ENCODE measurements around the gene ZNF507. TPM values are rescaled to one million over a fixed set of nuclear protein-coding genes. Genes with fewer than 3 reads are reported as not detected.

ZNF507 gene
- total RNA-seq, 1 donor from 2014 or later = 20.3 TPM

DNA sequence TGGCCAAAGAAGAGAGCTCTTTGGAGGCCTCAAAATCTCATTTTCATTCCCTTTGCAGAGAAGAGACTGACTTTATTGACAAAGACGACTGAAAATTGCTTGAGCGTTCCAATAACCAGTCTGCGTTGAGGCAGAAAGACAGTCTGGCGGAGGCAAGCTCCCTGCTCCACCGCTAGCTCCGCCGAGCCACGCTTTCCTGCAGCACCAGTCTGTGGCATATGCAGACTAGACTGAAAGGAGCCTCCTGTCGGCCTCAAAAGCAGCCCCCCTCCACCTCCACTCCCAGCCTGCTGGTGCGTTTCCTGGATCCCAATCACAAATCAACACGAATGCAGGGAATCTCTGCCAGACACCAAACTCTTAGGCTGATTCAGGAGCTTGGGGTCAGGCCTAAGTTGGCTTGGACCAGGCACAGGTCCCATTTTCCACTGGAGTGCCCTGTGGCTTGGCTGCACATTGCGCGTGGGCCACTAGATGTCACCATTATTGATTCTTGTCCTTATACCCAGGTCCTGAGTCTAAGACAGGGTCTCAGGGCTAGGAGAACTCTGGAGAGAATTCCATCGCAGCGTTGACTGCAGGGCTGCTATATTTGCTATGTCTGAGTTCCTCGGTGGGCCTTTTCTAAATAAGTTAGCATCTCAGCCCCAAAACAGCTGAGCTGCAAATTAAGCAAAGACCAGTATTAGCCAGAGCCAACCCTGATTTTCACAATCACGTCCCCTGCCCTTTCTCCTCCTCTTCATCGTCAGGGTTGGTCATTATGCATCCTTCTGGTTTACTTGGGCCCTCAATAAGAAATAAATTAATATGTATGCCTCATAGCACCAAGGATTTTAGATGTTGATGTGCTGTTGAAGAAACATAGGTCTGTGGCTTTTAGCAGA lies 5.2 kb upstream of the ZNF507 start:
- DNase-seq (ENCODE audit: low read depth) = peak; percentile 31

DNA sequence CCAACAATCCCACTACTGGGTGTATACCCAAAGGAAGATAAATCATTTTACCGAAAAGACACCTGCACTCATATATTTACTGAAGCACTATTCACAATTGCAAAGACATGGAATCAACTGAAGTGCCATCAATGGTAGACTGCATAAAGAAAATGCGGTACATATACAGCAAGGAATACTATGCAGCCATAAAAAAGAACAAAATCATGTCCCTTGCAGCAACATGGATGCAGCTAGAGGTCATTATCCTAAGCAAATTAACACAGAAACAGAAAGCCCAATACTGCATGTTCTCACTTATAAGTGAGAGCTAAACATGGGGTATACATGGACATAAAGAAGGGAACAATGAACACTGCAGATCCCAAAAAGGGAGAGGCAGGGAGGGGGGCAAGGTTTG lies 2.7 kb upstream of the ZNF507 start:
- no peak for DNase-seq (ENCODE audit: low read depth)

DNA sequence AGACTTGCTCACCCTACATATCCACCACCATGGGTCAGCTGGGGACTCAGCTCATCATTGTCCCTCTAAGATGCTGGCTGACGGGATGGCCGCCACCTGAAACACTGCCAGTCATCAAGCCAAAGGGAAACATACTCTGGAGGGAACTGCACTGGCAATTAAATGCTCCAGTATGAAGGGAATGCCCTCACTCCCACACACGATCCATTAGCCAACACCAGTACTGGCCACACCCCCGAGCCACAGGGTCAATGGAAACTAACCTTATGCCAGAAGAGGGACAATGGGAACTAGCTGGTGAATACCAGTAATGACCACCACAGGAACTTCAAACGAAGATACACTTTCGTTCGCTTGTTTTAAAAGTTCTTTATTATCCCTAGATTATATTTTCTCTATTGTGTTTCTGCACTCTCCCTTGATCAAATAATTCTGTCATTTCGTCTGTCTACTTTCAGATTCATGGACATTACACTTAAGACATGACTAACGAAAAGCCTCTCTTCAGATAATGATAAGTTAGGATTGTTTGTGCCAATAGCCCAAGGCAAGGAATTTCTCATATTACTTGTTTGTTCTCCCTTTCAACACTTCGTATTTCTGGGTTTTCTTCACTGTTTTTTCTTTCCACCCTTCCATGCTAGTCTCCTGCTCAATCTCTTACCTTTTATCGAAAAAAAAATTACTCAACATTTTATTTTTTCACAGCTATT lies 1.7 kb upstream of the ZNF507 start:
- peak; percentile 14 for DNase-seq (ENCODE audit: low read depth)

DNA sequence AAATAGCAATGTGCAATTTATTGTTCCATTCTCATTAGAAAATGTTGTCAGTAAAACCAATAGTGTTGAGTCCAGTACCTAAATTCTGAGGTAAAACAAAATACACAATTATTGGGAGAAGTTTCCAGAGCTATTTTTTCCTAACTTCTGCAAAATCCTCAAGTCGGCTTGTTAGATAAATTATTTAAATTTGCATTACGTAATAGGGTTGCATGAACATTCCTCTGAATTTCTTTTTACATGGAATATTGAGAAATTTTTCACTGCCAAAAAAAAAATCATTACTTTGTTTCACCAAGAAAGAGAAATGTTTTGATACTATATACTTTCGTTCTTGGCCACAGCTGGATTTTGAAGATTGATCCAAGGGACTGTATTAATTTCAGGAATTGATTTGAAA lies 1.5 kb downstream of the ZNF507 start:
- no peak for DNase-seq (ENCODE audit: low read depth)

DNA sequence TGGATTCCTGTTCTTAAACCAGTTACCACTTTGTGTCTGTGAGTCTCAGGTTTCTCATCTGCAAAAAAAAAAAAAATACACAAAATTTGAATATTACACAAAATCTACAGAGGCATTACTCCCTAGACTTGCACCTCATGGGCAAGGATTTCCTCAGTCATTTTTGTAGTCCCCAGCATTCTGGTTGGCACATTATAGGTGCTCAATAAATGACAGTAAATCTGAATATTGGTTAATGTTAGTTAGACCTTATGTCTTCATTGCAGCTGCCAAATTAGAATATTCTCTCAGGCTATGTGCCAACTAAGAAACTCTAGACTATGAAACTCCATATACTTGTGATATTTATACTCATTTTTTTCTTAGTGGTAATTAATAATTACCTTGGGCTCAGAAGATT lies 2.2 kb downstream of the ZNF507 start:
- DNase-seq (ENCODE audit: low read depth) = no peak

DNA sequence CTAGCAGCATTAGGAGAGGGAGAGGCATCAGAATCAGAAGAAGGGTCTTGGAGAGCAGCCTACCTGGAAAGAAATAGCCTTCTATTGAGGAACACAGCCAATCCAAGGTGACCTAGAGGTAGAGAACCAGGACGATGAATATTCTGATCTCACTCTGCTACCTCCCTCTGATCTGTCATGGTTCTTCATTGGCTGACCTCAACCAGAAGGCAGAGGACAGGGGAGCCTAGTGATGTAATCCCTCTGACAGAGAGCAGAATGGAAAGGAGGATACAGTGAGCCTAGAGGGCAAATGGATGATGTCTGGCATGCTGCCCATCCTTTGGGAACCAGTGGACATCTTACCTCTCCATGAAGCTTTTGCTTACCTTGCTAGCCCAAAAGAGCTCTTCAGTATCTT lies 3.6 kb downstream of the ZNF507 start:
- no peak for DNase-seq (ENCODE audit: low read depth)

DNA sequence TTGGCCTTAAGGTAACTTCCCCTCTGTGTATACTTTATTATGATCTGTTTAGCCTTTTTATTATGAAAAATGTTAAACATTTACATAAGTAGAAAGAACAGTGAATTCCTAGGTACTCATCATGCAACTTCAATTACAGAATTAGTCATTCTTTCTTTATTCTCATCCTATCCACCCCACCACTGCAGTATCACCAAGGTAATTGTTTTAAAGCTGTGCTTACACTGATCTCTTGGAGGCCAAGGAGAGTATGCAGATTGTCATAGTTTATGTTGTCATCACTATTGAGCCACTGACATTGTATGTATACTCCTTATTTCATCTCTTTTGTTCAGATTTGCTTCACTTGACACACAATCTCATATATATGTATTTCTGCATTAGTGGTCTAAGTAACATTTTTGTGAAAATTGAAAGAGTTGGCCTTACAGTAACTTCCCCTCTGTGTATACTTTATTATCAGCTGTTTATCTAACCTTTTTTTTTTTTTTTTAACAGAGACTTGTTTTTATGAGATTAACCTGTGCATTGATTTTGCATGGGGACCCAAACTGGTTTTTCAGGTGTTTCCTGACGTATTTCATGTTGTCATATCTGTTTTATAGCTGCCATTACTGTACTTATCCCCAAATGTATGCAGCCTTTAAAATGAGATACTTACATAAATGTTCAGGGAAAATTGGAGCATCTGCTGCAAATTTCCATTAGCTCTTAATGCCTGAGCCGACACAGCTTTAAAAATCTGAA lies 4.5 kb downstream of the ZNF507 start:
- DNase-seq (ENCODE audit: low read depth) = peak; percentile 23

DNA sequence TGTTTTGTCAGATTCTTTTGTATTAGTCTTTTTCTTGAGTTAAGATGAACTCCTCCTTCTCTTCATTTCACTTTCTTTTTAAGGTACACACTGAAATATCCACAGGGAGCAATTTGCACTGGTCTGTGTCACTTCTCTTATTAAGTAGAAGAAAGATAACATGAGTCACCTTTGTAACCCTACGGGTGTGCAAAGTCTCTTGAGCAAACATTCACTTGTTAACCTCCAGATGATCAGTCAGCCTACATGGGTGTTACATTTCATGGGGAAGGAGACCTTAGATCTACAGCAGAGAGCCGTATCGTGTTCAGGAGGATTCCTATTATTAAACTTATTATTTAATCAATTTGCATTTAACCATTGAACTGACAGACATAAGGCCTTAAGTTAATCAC lies 5.1 kb downstream of the ZNF507 start:
- peak; percentile 17 for DNase-seq (ENCODE audit: low read depth)

DNA sequence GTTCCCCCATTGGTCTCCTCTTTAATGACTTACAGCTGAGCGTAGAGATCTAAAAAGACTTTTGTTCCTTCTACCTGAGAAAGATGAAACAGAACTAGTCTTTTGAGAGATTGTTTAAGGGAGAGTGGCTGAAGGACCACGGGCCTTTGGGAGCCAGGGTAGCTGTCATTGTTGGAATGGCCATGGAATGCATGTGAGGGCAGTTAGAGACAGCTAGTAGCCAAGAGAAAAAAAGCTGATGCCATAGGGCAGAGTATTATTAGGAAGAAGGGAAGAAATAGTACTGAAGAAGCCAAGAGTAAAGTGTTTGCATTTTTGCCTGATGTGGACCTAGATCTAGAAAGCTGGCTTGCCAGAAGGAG lies 5.6 kb downstream of the ZNF507 start:
- peak; percentile 10 for DNase-seq (ENCODE audit: low read depth)

DNA sequence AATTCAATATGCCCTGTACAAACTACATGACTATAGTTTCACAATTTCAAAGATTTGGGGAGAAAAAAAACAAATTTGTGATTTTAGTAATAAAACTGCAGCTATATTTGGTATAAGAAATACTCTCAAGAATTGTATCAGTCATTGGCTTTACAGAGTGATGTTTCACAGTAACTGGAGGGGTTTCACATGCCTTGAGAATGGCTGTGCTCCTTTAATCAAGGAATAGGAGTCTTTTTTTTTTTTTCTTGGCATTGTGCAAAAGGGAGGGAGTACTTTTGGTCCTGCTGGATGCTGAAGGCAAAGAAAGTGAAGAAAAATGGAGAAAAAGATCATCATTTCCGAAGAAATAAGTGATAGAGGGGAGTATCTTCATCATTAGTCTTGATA lies 6.8 kb downstream of the ZNF507 start:
- DNase-seq (ENCODE audit: low read depth) = no peak

DNA sequence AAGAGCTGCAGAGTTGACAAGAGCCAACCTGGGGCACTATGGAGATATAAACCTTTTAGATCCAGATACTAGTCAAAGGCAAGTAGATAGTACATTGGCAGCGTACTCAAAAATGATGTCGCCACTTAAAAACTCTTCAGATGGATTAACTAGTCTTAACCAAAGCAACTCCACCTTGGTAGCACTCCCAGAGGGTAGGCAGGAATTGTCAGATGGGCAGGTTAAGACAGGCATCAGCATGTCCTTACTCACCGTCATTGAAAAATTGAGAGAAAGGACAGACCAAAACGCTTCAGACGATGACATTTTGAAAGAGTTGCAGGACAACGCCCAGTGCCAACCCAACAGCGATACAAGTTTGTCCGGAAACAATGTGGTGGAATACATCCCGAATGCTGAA lies 8.9 kb downstream of the ZNF507 start:
- no peak for DNase-seq (ENCODE audit: low read depth)

DNA sequence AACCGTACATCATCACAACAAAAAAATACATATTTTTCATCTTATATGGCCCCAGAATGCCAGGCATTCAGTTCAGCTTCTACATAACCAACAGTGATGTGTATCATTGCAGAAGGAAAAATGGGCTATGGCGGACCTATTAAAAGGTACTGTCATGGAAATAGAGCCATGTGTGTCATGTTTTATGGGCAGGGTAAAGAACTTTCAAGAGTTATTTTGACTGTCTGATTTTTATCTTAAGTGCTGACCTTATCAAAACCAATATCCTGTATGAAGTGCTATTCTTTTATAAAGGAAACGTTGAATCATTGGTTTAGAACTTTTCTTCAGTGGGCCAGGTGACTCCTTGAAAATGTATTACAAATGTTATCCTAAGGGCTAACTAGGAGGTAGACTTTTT lies 9.9 kb downstream of the ZNF507 start:
- no peak for DNase-seq (ENCODE audit: low read depth)

DNA sequence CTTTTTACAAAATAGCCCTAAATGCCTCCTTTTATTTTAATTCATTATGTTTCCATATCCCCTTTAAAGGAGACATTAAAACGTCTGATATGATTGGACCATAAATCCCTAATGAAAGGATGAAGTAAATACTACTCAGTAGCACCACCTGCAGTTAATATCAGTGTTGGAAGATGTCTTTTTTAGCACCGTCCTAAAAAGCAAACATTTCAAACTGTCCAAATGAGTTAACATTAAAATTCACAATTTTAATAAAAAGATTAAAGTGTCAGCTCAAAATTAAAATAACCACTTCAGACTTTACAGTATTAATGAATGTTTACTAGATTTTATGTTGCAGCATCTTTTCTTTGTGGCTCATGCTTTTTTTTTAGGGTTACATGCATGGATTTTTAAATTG lies 12.3 kb downstream of the ZNF507 start:
- no peak for DNase-seq (ENCODE audit: low read depth)

DNA sequence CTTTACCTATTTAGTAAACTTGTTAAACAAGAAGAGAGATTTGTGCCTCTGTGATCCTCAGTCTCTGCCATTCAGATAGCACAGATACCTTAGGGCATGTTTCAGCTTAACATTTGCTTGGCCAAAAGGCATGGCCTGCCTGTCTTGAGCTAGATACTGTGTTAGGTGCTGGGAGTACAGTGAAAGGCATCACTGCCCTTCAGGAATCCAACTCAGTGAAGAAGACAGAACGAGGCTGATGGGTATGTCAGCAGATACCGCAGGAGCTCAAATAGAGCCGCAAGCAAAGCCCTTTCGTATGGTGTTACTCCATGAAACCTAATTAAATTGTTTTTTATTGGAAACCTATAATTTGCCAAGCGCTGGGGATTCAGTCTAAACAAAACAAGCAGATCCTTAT lies 12.9 kb downstream of the ZNF507 start:
- DNase-seq (ENCODE audit: low read depth) = peak; percentile 70

DNA sequence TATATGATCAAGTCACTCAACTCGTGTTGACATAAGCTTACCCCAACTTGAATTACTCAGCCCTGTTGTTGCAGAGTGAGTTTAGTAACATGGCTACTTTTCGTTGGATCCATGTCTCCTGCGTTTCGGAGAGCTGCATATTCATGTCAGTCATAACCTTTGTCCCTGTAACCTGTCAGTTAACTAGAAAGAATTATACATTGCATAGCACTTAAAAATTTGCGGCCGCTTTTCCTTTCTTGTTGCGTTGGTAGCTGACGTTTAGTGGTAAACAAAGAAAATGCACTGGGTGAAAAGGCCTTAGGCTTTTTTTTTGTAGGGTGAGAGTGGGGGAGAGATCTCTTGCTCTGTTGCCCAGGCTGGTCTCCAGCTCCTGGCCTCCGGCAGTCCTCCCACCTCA lies 14.2 kb downstream of the ZNF507 start:
- DNase-seq (ENCODE audit: low read depth) = no peak

DNA sequence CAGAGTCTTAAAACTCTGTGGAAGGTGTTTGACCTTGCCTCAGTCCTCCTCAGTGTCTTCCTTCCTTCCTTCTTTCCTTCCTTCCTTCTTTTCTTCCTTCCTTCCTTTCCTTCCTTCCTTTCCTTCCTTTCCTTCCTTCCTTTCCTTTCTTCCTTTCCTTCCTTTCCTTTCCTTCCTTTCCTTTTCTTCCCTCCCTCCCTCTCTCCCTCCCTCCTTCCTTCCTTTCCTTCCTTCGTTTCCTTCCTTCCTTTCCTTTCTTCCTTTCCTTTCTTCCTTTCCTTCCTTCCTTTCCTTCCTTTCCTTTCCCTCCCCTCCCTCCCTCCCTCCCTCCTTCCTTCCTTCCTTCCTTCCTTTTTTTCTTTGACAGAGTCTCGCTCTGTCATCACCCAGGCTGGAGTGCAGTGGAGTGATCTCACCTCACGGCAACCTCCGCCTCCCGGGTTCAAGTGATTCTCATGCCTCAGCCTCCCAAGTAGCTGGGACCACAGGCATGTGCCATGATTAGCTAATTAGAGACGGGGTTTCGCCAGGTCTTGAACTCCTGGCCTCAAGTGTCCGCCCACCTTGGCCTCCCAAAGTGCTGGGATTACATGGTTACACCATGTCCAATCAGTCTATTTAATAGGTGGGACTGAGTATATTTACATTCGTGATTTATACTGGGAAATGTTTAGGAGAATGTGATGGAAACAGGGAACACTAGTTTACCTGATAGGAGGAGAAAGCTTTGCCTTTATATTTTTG lies 16.3 kb downstream of the ZNF507 start:
- no peak for DNase-seq (ENCODE audit: low read depth)

DNA sequence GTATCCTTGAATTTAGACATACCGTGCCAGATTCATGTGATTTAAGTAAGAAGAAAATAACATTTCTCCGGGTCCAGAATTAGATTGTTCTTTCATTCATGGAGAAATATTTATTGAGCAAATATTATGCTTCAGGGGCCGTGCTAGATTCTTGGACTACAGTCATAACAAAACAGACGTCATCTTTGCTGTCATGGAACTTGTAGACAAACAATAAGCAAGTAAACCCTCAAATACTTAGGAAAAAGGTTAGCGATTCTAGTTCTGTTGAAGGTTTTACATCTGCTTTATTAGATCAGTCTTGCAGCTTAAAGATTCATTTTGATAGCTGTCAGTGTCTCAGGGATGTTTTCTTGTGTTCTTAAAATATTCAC lies 16.9 kb downstream of the ZNF507 start:
- no peak for DNase-seq (ENCODE audit: low read depth)

DNA sequence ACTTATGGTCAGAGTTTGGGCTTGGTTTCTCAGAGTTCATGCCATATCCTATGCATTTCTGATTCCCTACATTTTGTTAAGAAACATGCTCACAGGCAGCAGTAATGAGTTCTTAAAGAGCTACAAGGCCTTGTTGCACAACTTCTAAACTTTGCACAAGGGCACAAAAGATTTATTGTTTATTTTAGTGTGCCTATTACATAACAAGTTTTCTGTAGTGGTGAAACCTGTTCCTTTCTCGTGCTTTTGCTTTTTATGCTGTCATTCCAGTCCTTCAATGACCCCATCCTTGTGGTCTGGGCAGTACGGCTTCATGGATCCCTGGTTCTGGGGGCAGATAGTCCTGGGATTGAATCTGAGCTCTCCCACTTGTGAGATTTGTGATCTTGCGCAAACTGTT lies 17.8 kb downstream of the ZNF507 start:
- DNase-seq (ENCODE audit: low read depth) = peak; percentile 92

DNA sequence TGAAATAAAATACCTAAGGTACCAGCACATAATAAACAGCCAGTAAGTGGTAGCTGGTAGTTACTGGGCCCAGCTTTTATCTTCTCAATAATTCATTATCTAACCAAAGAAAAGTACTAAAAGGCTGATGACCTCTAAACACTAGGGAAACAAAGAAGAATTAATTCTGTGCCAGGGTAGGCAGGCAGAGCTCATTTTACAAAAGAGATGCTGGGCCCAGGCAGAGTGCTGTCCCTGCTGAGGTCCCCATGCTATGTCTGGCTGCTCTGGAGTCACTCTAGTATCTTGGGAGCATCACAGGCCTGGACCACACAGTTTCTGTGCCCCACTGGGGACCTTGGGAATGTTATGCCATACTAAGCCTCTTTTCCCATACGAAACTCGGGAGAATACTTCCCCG lies 18.2 kb downstream of the ZNF507 start:
- no peak for DNase-seq (ENCODE audit: low read depth)

DNA sequence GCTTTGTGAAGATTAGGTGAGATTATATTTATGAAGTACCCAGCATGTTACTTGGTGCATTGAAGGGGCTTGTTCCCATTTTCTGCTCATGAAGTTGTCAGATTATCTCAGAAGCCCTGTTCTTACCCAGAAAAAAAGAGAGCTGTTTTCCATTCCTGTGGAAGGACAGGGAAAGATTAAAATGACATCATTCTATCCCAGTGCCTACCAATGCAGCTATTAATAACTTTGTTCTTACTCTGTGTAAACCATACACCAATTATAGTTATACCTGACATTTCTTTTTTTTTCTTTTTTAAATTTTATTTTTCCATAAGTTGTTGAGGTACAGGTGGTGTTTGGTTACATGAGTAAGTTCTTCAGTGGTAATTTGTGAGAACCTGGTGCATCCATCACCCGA lies 18.6 kb downstream of the ZNF507 start:
- DNase-seq (ENCODE audit: low read depth) = no peak

DNA sequence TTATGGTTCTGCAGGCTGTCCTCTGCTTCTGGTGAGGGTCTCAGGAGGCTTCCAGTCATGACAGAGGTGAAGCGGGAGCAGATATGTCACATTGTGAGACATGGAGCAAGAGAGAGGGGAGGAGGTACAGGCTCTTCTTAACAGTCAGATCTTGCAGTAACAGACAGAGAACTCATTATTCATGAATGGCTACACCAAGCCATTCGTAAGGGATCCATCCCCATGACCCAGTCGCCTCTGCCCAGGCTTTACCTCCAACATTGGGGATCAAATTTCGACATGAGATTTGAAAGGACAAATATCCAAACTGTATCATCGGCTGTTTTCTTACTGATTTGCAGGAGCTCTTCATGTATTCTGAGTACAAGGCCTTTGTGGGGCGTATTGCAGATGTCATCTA lies 21.7 kb downstream of the ZNF507 start:
- no peak for DNase-seq (ENCODE audit: low read depth)

DNA sequence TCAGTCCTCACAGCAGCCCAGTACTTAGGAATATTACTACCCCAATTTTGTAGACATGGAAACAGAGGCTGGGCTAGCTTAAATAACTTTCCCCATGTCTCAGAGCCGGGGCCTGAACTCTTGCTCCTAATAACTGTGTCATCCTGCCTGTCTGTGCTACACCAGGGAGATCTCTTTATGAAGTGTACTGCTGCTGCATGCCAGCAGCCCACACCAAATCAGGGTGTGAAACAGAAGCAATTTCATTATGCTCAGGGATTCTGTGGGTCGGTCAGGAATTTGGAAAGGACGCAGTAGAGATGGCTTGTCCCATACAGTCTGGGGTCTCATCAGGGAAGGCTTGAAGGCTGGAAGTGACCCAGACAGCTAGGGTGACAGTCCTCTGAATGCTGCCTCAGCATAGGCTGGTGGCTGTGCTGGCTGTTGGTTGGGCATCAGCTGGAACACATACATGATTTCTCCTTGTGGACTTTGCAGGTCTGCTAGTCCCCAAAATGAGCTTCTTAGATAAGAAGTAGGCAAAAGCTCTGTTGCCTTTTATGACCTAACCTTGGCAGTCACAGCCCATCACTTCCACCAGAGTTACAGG lies 22.6 kb downstream of the ZNF507 start:
- DNase-seq (ENCODE audit: low read depth) = no peak

All from renal cortical epithelial cell (primary cell).